Measurements from ENCODE around the gene DRAP1.
A peak's percentile ranks its signal among the peaks of the same experiment; 100 is the strongest.

DRAP1 gene

GRCh38 chr11:65919141-65919572 lies at the start of gene DRAP1:
DRAP1 (plus strand) TSS chr11:65919426; CDS start chr11:65919502, 76 bp downstream.
- peak; percentile 93 for DNase-seq

DNA sequence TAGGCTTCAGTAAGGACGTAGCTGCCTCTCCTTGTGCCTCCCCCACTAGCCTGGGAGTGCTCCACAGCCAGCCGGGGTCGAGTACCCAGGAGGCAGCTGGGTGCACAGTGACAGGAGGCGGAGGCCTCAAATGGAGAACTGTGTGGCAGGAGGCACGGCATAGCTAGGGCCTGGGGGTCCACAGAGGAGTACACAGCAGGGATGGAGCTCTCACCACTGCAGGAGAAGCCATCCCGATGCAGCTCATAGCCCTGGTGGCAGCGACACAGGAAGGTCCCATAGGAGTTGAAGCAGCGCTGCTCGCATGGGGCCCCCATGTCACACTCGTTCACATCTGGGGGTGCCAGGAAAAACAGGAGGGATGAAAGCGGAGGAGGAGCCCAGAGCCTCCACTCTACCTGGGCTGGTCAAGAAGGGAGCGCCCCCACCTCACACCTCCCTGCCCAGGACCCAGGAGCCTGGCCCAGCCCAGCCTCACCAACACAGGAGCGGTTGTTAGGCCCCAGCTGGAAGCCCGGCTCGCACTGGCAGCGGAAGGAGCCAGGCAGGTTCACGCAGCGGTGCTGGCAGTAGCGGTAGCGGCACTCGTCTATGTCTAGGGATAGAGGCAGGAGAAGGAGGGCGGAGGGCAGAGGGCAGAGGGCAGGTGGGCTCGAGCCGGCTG lies 49.5 kb upstream of the DRAP1 start:
- no peak for DNase-seq

DNA sequence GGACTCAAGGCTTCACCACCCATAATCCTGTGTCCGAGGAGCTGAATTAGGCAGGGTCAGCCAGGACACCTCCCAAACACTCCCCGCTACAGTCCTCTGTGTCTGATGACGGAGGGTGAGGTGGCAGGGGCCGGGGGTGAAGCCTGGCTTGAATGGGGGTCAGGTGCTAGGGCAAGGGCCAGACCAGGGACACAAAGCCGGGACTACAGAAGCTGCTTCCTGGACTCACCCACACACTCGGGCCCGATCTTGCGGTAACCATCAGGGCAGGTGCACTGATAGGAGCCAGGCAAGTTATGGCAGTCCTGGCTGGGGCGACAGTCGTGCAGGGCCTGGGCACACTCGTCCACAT lies 48.9 kb upstream of the DRAP1 start:
- no peak for DNase-seq

- no peak for DNase-seq
These were observed 48.2 kb upstream of the DRAP1 start for GRCh38 chr11:65870706-65871681.

- no peak for DNase-seq
These were observed 47.2 kb upstream of the DRAP1 start for GRCh38 chr11:65871811-65872548.

- no peak for DNase-seq
These were observed 46.5 kb upstream of the DRAP1 start, which contains the start of gene EFEMP2 for GRCh38 chr11:65872586-65873317. EFEMP2 (minus strand) TSS chr11:65872800; CDS start chr11:65872354, 446 bp downstream.

DNA sequence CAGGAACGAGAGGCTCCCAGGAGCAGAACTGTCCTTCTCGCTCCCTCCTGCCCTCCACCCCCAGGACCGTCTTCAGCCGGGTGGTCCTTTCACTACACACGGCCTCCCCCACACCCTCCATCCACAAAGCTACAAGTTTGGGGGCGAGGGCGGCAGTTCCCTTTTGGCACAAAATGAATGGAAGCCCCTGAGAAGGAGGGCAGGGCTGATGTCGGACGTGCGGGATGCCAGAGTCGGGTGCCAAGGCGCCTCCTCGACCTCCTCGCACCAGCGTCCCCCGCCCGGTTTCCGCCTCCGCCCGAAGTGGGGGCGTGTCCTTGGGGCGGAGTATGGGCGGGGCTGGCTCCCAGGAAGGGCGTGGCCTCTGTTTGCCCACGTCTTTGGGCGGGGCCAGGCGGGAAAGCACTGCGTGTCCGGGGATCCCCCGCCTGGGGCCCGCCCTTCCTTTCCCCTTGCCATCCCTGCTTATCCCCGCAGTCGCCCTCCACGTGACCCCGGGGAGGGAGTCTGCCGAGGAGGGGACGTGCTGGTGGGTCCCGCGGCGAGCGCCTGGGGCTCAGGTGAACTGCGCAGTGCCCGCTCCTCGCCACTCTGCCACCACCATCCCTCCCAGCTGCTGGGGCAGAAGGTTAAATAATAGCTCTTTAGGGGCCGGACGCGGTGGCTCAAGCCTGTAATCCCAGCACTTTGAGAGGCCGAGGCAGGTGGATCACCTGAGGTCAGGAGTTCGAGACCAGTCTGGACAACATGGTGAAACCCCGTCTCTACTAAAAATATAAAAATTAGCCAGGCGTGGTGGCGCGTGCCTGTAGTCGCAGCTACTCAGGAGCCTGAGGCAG lies 45.7 kb upstream of the DRAP1 start:
- no peak for DNase-seq

DNA sequence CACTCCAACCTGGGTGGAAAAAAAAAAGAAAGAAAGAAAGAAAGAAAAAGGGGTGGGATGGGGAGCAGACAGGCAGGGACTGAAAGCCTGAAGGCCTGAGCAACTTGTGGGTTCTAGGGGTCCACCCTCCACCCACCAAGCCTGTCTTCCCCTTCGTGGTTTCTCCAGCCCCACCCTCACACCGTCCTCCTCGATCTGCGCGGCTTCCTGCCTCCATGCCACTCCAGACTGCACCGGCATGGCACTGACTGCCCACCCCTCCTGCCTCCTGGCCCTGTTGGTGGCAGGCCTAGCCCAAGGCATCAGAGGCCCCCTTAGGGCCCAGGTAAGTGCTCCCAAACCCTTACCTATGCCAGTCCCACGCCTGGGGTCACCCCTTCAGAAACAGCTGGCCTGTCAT lies 39.6 kb upstream of the DRAP1 start, which contains the start of gene CTSW:
TSS of gene CTSW (plus strand) at position 221 of the 400 bp plus-strand sequence. CDS start at position 239, 18 bp downstream.
- no peak for DNase-seq

DNA sequence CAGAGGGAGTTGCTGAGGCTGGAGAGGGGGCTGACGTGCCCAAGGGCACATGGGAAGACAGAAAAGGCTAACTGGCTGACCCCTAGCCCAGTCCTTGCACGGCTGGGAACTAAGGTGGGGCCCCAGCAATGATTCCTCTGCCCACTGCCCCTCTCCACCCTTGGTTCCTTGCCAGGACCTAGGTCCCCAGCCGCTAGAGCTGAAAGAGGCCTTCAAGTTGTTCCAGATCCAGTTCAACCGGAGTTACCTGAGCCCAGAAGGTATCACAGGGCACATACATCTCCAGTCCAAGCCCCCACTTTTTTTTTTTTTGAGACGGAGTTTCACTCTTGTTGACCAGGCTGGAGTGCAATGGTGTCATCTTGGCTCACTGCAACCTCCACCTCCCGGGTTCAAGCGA lies 39.2 kb upstream of the DRAP1 start:
- no peak for DNase-seq

- no peak for DNase-seq
These were observed 38.3 kb upstream of the DRAP1 start for GRCh38 chr11:65880844-65881421.

DNA sequence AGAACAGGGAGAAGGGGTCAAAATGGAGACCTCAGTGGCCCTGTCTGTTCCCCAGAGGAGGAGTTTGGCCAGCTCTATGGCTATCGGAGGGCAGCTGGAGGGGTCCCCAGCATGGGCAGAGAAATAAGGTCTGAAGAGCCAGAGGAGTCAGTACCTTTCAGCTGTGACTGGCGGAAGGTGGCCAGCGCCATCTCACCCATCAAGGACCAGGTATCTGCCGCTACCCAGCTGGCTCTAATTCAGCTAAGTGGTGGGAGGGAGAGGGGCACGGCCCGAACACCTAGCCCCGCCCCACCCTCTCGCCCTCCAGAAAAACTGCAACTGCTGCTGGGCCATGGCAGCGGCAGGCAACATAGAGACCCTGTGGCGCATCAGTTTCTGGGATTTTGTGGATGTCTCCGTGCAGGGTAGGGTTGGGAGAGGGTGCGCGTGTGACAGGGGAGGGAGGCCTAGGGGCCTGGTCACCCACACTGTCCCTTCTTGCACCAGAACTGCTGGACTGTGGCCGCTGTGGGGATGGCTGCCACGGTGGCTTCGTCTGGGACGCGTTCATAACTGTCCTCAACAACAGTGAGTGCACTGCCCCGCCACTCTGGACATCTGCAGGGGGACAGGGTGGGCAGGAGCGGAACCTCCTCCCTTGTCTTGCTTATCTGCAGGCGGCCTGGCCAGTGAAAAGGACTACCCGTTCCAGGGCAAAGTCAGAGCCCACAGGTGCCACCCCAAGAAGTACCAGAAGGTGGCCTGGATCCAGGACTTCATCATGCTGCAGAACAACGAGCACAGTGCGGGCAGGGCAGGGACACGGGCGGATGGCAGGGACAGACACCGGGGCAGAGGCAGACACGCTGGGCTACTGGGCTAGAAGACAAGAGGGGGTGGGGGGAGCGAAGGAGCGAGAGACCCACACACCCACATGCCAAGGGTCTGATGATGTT lies 36.8 kb upstream of the DRAP1 start:
- no peak for DNase-seq

DNA sequence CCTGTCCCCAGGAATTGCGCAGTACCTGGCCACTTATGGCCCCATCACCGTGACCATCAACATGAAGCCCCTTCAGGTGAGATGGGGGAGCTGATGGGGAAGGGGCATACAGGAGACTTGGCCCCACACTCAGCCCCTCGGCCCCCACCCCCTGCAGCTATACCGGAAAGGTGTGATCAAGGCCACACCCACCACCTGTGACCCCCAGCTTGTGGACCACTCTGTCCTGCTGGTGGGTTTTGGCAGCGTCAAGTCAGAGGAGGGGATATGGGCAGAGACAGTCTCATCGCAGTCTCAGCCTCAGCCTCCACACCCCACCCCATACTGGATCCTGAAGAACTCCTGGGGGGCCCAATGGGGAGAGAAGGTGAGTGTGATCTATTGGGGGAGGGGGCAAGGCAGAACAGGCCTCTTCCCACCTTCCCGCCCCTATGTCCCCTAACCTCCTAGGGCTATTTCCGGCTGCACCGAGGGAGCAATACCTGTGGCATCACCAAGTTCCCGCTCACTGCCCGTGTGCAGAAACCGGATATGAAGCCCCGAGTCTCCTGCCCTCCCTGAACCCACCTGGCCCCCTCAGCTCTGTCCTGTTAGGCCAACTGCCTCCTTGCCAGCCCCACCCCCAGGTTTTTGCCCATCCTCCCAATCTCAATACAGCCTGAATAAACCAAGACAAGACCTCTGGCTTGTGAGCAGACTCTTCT lies 36.0 kb upstream of the DRAP1 start:
- no peak for DNase-seq

DNA sequence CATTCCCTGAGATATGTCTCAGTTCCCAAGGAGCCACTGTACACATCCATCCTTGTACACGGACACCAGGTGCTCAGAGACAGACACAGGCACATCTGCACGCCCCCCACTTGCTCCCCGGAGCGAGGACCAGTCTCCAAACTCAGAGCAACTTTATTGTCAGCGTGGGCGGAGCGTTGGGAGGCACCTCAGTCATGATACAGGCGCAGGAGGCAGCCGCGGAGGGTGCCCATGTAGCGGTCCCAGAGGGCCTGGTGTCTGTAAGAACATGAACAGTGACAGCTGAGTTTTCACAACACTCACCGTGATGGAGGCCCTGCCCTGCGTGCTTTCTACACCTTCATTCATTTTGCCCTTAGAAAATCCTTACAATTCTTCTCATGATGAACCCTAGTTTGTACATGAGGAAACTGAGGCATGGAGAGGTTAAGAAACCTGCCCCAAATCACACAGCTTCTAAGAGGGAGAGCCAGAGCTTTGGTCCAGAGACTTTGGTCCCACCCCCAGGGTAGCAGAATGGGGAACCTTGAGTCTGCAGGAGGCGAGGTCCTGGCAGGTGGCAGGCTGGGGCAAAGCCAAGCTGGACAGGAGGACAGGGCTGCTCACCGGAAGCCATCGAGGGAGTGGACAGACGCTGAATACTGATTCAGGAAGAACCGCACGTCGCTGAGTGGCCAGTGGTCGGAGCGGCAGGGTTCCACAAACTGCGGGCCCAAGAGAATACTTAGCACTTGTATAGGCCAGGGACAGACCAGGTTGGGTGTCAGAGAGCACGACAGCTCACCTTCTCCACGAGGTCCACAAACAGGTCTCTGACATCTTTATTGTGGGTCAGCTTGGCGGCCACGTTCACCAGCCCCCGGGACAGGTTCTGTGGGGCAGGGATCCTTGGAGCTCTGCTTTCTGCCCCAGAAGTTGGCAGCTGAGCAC lies 35.2 kb upstream of the DRAP1 start:
- no peak for DNase-seq

DNA sequence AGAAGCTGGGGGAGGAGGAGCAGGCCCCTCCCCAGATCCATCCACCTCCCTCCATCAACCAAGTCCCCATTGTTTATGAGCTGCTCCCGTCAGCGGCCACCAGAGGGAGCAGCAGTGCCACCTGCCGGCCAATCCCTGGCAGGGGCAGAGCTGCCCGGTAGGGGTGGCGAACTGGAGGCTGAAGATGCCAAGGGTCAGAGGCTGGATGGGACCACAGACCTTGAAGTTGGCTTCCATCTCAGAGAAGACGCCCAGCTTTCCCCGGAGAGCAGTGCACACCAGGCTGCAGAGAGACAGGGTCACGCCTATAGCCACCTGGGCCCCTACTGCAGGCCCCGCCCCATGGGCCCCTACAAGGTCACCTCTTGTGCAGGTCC lies 34.5 kb upstream of the DRAP1 start:
- peak; percentile 48 for DNase-seq

- DNase-seq: no peak
These were observed 34.0 kb upstream of the DRAP1 start for GRCh38 chr11:65885231-65885630.

- no peak for DNase-seq
These were observed 33.3 kb upstream of the DRAP1 start for GRCh38 chr11:65885808-65886536.

All from DMS79 treated with DMSO at 0.1 percent for 48 hours (cell line).